Measurements from ENCODE around the gene HKDC1.

GRCh38 chr10:69253171-69253570 lies 33.0 kb downstream of the HKDC1 start:
- TF ChIP-seq, protein P1, sequence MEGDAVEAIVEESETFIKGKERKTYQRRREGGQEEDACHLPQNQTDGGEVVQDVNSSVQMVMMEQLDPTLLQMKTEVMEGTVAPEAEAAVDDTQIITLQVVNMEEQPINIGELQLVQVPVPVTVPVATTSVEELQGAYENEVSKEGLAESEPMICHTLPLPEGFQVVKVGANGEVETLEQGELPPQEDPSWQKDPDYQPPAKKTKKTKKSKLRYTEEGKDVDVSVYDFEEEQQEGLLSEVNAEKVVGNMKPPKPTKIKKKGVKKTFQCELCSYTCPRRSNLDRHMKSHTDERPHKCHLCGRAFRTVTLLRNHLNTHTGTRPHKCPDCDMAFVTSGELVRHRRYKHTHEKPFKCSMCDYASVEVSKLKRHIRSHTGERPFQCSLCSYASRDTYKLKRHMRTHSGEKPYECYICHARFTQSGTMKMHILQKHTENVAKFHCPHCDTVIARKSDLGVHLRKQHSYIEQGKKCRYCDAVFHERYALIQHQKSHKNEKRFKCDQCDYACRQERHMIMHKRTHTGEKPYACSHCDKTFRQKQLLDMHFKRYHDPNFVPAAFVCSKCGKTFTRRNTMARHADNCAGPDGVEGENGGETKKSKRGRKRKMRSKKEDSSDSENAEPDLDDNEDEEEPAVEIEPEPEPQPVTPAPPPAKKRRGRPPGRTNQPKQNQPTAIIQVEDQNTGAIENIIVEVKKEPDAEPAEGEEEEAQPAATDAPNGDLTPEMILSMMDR (IDR thresholded peaks at IDR 0.05 in 4 of 5, conservative IDR thresholded peaks at IDR 0.05 in 1 of 5): no peak
- TF ChIP-seq POLR2A (IDR thresholded peaks at IDR 0.05): no peak
